ENCODE measurements around the gene FBLN1.

The FBLN1 gene

DNA sequence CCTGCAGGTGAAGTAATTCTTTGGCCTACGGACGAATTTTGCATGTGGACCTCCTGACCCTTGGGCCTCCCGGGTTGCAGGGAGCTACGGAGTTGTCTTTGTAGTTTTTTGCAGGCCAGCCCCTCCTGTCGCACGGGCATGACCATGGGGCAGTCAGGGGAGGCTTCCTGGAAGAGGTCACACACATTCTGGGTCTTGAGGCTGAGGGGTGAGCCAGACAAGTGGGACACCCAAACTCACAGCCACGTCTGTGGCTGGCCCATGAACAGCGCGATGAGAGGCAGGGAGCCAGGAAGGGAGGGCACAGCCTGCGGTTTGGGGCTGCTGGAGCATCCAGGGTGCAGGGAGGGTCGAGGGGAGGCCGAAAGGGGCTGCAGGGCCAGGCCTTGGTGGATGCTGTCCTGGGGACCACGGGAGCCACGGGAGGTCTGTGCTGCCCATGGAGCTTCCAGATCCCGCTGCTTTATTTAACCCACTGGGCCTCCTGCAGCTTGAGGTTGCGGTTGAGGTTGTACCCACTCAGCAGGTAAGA is 78.9 kb downstream of the FBLN1 start:
- Histone ChIP-seq H2AFZ (ENCODE audit: low read length) (no peak overlapping the region), H3K27me3 (ENCODE audit: insufficient read depth, low read length, poor library complexity, severe bottlenecking) (no peaks in the 10 kb centered on the region), H3F3A (ENCODE audit: low read depth) (no peaks in the 10 kb centered on the region), H3K9me2 (replicated peaks; ENCODE audit: low read depth, low read length) (no peaks in the 10 kb centered on the region), H4K20me1 (ENCODE audit: insufficient read depth, low read length, poor library complexity, severe bottlenecking) (no peaks in the 10 kb centered on the region), H3K4me1 (ENCODE audit: insufficient read depth, low read length, poor library complexity, severe bottlenecking) (peaks cover 45% of the 10 kb centered on the region), H3K36me3 (ENCODE audit: insufficient read depth, low read length) (no peaks in the 10 kb centered on the region), H3K4me3 (ENCODE audit: low read length, poor library complexity, severe bottlenecking) (no peak overlapping the region), H3K9ac (ENCODE audit: low read depth, low read length, poor library complexity, severe bottlenecking) (no peak overlapping the region), H3K4me2 (ENCODE audit: low read depth, low read length, poor library complexity, severe bottlenecking) (peak overlapping the region; percentile 40), H3K79me2 (ENCODE audit: insufficient read depth, low read length) (no peaks in the 10 kb centered on the region), H3K9me3 (ENCODE audit: insufficient read depth, low read depth, low read length) (no peaks in the 10 kb centered on the region)
- no peak for TF ChIP-seq EZH2phosphoT487 (IDR thresholded peaks at IDR 0.05; ENCODE audit: borderline replicate concordance)
- no peak for TF ChIP-seq CTCF (conservative IDR thresholded peaks at IDR 0.05; ENCODE audit: low read length)

- no peaks in the 10 kb centered on the region for H3F3A ChIP-seq (ENCODE audit: low read depth)
- H3K9me3 ChIP-seq (ENCODE audit: insufficient read depth, low read depth, low read length), result no peaks in the 10 kb centered on the region
- peak overlapping the region; percentile 65 for H3K9ac ChIP-seq (ENCODE audit: low read depth, low read length, poor library complexity, severe bottlenecking)
- no peaks in the 10 kb centered on the region for H3K27me3 ChIP-seq (ENCODE audit: insufficient read depth, low read length, poor library complexity, severe bottlenecking)
- no peak for TF ChIP-seq CTCF (conservative IDR thresholded peaks at IDR 0.05; ENCODE audit: low read length)
- no peak for TF ChIP-seq EZH2phosphoT487 (IDR thresholded peaks at IDR 0.05; ENCODE audit: borderline replicate concordance)
- no peaks in the 10 kb centered on the region for H3K36me3 ChIP-seq (ENCODE audit: insufficient read depth, low read length)
- H4K20me1 ChIP-seq (ENCODE audit: insufficient read depth, low read length, poor library complexity, severe bottlenecking), result no peaks in the 10 kb centered on the region
- no peaks in the 10 kb centered on the region for H3K79me2 ChIP-seq (ENCODE audit: insufficient read depth, low read length)
- peaks cover 45% of the 10 kb centered on the region for H3K4me1 ChIP-seq (ENCODE audit: insufficient read depth, low read length, poor library complexity, severe bottlenecking)
- H3K4me2 ChIP-seq (ENCODE audit: low read depth, low read length, poor library complexity, severe bottlenecking), result no peak overlapping the region
- H3K4me3 ChIP-seq (ENCODE audit: low read length, poor library complexity, severe bottlenecking), result no peak overlapping the region
- no peaks in the 10 kb centered on the region for H3K9me2 ChIP-seq (replicated peaks; ENCODE audit: low read depth, low read length)
- H2AFZ ChIP-seq (ENCODE audit: low read length), result no peak overlapping the region
Observed at GRCh38 chr22:45582236-45582954, 79.7 kb downstream of the FBLN1 start.

DNA sequence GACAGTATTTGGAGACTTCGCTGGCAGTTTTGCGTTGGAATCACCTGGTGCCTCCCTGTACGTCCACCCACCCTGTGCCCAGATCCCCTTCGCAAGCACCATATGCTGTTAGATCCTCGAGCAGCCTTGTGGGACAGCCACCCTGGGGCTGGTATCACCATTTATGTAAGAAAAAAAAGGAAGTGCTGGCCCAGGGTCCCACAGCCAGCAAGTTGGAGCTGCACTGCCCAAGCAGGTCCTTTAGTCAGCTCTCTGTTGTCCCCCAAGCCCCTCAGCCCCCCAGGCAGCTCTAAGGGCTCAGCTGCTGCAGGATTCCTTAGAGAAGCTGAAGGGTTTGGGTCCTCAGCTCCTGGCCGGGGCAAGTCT is 80.3 kb downstream of the FBLN1 start:
- no peaks in the 10 kb centered on the region for H4K20me1 ChIP-seq (ENCODE audit: insufficient read depth, low read length, poor library complexity, severe bottlenecking)
- no peaks in the 10 kb centered on the region for H3F3A ChIP-seq (ENCODE audit: low read depth)
- no peaks in the 10 kb centered on the region for H3K27me3 ChIP-seq (ENCODE audit: insufficient read depth, low read length, poor library complexity, severe bottlenecking)
- peak overlapping the region; percentile 81 for H3K4me2 ChIP-seq (ENCODE audit: low read depth, low read length, poor library complexity, severe bottlenecking)
- peak overlapping the region; percentile 60 for H3K4me3 ChIP-seq (ENCODE audit: low read length, poor library complexity, severe bottlenecking)
- peak overlapping the region; percentile 13; the same call in 1 of the 2 replicates for H2AFZ ChIP-seq (ENCODE audit: low read length)
- no peaks in the 10 kb centered on the region for H3K36me3 ChIP-seq (ENCODE audit: insufficient read depth, low read length)
- H3K9ac ChIP-seq (ENCODE audit: low read depth, low read length, poor library complexity, severe bottlenecking), result peak overlapping the region; percentile 65
- no peaks in the 10 kb centered on the region for H3K9me3 ChIP-seq (ENCODE audit: insufficient read depth, low read depth, low read length)
- no peak for TF ChIP-seq EZH2phosphoT487 (IDR thresholded peaks at IDR 0.05; ENCODE audit: borderline replicate concordance)
- TF ChIP-seq CTCF (conservative IDR thresholded peaks at IDR 0.05; ENCODE audit: low read length), result no peak
- peaks cover 45% of the 10 kb centered on the region for H3K4me1 ChIP-seq (ENCODE audit: insufficient read depth, low read length, poor library complexity, severe bottlenecking)
- no peaks in the 10 kb centered on the region for H3K79me2 ChIP-seq (ENCODE audit: insufficient read depth, low read length)
- H3K9me2 ChIP-seq (replicated peaks; ENCODE audit: low read depth, low read length), result no peaks in the 10 kb centered on the region
